GM19099 (cell line): ENCODE data around the gene TCEAL2.
"Not testable (repeated sequence)": the region's sequence is repeated elsewhere in the genome, so short reads cannot be mapped to it uniquely, and the experiment has no call there.

ENCODE experiments used
- POLR2A ChIP-seq: IDR thresholded peaks from 3 replicates; pipeline ENCODE4 v1.6.1; 2011; ENCODE audit warnings: low read depth; ENCODE audit not compliant: insufficient read length; ENCODE audit errors: extremely low read depth

TCEAL2 gene

DNA sequence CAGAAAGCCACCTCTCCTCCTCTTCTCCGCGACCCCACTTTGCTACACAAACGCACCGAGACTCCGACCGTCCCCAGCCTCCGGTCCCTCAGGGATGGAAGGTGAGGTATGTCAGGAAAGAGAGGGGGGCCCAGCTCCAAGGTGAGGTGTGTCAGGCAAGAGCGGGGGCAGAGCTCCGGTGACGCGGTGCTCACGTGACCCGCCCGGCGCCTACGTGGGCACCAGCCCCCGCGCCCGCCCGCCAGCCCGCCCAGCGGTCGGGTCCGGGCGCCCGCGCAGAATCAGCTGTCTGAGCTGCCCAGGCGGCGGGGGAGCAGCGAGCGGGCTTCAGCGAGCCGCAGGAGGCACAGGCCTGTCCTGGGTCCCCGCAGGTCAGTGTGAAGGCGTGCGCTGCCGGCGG lies at the start of gene TCEAL2:
Gene TCEAL2, plus strand, starts transcription at position 244 of the 400 bp plus-strand sequence. CDS start 1,152 bp downstream, outside the sequence.
- not testable (repeated sequence) for TF ChIP-seq POLR2A

DNA sequence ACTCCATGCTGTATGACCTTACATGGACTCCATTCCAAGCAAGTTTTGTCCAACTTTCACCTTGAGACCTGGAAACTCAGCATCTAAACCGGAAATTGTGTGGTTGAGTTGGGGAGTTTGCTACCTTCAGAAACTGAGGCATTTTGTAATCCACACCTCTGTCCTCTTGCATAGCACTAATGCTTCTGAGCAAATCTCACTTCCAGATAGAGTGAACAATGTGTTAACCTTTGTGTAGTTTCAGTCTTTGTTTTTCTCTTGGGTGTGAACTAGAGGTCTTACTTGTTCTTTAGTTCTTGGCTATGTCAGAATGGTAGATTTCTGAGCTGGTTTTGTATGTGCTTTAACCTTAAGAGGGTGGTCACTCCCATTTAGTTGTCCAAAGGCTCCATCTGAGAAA lies 48.1 kb upstream of the TCEAL2 start:
- TF ChIP-seq POLR2A = no peak

DNA sequence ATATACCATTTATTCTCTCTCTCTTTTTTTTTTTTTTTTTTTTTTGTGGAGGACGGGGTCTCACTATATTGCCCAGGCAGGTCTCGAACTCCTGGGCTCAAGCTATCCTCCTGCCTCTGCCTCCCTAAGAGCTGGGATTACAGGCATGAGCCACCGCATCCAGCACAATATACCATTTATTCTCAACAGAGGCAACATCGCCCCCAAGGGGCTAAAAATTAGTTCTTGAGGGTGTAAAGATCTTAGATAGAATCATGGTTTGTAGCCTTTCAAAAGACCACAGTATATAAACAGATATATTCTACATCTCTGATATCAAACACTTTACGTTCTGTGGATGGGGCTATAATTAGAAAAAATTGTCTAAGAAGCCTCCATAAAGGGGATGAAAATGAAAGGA lies 39.8 kb upstream of the TCEAL2 start:
- no peak for TF ChIP-seq POLR2A

DNA sequence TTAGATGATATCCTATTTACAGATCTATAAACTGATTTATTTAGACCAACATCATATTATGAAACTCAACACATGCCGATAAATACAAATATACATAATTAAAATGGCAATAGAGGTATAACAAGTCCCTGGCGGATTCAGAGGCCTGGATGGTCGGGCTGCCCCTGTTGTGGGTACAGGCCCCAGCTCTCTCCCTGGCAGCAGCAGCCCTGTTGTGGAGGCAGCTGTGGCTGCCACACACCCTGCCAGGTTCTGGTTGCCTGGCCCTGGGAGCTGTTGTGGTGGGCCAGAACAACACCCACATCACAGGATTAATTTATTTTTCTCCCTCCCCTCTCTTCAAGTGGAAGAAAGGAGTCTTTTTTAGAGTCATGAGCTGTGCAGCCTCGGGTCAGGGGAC lies 12.1 kb upstream of the TCEAL2 start:
- TF ChIP-seq POLR2A = no peak

DNA sequence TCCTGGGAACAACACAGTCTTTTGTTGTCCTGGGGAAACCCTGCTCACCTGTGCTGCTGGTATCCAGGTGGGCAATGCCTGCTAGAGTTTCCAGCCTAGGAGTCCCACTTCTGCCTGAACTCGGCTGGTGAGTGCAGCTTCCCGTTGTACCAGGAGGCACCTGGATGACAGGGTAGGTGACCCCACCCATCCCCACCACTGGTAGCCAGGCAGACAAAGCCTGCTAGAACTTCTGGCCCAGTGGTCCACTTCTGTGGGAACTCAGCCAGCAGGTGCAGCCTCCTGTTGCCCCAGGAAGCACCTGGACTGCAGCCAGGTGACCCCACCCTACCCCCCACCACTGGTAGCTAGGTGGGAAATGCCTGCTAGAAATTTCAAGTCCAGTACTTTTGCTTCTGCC lies 9.7 kb upstream of the TCEAL2 start:
- no peak for TF ChIP-seq POLR2A

DNA sequence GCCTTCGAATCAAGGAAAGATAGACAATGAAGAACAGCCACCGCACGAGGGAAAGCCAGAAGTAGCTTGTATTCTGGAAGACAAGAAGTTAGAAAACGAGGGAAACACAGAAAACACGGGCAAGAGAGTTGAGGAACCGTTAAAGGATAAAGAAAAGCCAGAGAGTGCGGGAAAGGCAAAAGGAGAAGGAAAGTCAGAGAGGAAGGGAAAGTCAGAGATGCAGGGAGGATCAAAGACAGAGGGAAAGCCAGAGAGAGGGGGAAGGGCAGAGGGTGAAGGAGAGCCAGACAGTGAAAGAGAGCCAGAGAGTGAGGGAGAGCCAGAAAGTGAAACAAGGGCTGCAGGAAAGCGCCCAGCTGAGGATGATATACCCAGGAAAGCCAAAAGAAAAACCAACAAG lies 1.4 kb downstream of the TCEAL2 start:
- TF ChIP-seq POLR2A = no peak

DNA sequence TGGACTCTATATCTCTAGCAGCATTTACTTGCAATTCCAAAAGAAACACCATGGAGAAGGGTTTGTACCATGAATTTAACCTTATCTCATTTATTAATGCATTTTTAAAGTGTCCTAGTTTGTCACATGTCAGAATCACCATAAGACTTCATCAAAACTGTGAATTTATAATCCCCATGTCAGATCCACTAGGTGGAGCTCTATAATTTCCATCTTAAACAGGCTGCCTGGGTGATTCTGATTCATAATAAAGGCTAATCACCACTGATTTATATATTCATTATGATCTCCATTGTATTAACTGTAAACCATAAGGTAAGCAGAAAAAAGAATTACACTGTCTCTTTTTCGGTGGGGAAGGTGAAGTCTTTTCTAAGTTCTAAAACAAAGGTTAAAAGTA lies 4.0 kb downstream of the TCEAL2 start:
- no peak for TF ChIP-seq POLR2A

DNA sequence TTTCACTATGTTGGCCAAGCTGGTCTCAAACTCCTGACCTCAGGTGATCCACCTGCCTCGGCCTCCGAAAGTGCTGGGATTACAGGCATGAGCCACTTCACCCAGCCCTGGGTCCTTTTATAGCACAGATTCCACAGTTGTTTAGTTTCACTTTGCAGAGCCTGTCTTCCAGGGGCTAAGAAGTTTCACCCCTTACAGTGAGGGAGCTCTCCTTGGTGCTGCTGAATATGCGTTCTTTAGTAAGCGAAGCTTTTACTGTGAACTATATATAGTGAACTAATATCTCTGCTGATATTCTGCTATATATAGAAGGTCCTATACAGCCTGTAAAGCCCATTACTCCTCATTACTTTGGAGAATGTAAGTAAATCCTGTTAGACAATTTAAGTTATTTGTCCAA lies 12.6 kb downstream of the TCEAL2 start:
- no peak for TF ChIP-seq POLR2A

DNA sequence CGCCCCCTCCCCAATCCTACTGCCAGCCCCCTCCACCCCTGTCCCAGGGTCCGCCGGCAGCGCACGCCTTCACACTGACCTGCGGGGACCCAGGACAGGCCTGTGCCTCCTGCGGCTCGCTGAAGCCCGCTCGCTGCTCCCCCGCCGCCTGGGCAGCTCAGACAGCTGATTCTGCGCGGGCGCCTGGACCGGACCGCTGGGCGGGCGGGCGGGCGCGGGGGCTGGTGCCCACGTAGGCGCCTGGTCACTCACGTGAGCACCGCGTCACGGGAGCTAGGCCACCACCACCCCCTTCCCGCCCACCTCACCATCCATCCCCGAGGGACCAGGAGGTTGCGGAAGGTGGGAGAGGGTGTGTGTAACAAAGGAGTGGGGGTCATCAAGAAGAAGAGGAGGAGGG lies 16.8 kb downstream of the TCEAL2 start, which contains the start of gene TCEAL6:
Gene TCEAL6, minus strand, starts transcription at position 208 of the 400 bp plus-strand sequence.
- TF ChIP-seq POLR2A = not testable (repeated sequence)

DNA sequence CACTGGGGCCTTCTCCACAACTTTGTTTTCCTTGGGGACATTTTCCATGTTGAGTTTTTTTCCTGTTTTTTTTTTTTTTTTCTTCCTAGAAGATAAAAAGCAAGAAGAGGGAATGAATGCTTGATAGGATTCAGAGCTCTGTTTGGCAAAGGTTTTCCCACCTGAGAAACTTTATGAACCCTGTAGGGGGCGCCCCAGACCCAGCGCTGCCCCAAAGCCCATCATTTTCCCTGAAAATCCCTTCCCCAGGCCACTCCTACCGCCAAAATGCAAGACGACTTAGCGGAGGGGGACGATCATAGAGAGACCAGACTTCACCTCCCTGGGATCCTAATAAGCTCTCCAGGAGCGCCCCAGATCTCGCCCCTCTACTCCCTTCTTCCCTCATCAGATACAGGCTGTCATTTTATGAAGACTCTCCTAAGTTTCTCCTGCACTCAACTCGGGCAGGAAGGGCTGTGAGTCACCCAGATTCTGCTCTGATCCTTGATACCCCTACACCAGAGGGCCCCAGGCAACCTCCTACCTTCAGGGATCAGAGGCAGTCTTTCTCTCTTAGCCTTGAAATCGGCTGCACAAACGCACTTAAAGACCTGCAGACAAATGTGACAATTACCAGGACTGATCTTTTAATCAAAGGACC lies 28.9 kb downstream of the TCEAL2 start:
- TF ChIP-seq POLR2A = no peak

DNA sequence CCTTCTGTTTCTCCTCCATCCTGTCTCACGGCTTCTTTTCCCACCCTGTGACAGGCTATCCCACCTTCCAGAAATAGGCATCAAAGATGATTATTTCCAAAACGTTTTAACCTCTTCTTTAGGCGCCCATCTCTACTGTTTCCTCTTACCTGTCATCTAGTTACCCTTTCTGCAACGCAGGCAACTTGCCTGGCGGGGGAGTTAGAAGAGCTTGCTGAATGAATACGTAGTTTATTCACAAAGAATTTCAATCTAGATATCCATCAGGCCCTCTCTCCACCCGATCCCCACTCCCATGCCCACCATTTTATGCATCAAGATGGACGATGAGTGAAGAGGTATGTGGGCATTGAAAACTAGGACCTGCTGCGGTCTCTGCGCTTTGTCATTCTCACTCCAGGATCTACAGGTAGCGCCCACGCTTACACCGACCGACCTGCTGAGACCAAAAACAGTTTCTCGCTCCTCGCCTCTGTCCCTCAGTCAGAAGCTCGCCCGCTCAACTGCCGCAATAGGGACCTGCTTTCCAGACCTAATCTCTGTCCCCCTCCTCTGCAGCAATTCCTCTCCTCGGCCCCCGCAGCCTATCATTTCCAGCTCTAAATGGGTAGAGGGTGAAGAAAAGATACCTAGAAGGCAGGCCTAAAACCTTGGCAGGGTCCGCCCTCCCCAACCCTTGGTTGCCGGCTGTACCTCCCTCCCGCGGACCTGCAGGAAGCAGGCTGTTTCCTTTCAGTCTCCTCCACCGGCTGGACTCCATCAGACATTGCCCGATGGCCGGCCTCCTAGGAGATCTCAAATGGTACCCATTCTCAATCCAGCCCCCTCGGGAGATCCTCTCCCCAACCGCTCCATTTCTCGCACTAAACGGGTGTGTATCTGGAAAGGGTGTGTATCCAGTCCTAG lies 29.7 kb downstream of the TCEAL2 start:
- no peak for TF ChIP-seq POLR2A

DNA sequence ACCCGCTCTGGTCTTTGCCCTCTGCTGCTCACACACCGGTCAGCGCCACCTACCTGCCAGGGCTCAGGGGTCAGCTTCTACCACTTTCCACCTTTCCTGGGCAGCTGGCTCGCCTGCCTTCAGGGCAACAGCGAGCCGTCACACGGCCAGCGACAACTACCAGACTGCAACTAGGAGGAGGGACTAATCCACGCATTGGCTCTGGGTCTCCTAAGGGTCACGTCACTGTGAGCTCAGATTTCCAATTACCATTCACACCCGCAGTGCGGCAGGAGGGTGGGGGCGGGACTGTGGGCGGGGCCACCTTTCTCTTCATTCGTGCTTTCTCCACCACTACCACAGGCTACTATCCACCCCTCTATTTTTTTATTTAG lies 30.3 kb downstream of the TCEAL2 start, which contains the start of gene BEX5:
Gene BEX5, minus strand, starts transcription at position 172 of the 374 bp plus-strand sequence. CDS start 1,712 bp downstream, outside the sequence.
- TF ChIP-seq POLR2A = no peak
